ENCODE data around the gene EPHA2.

- TF ChIP-seq CTCF (IDR thresholded peaks at IDR 0.05) (no peak), POLR2AphosphoS5 (IDR thresholded peaks at IDR 0.05; ENCODE audit: low read depth, low read length) (peak; percentile 55; the same call in 1 of the 2 replicates), REST (IDR thresholded peaks at IDR 0.05; ENCODE audit: insufficient read depth in 1 of 2, low read depth in 2 of 2, low read length in 1 of 2) (no peak), TCF7L2 (IDR thresholded peaks at IDR 0.05; ENCODE audit: low read depth, low read length) (no peak)
Observed at GRCh38 chr1:16129921-16130543, 25.8 kb downstream of the EPHA2 start.
